SK-N-SH (cell line): ENCODE measurements around the gene PEPD. TPM values are rescaled to one million over a fixed set of nuclear protein-coding genes. Genes with fewer than 3 reads are reported as not detected.

Experiments used
- CTCF ChIA-PET: fragments of 300-600, 350-600 bp; formaldehyde crosslinking; extraction: SDS; loops from one replicate; lab custom pipeline; 2021; lab: Yijun Ruan, JAX
- POLR2A ChIA-PET: fragments of 350-600 bp; sonication (Branson Sonifier 250); formaldehyde crosslinking; extraction: SDS; loops from one replicate; lab custom pipeline; 2020; ENCODE audit warnings: antibody characterized with exemption, inconsistent platforms; lab: Yijun Ruan, JAX
- DNase-seq: peaks from one replicate; pipeline ENCODE4 v3.0.0; 2012
- H2AFZ ChIP-seq: fragments of 200-600 bp; sonication (generic); 2 replicates; pipeline ENCODE4 v1.8.1; 2016; ENCODE audit warnings: antibody characterized with exemption, mild to moderate bottlenecking, low read depth
- H3F3A ChIP-seq: fragments of 200-600 bp; sonication (generic); replicated peaks from 2 replicates; pipeline ENCODE3; 2016; ENCODE audit warnings: antibody characterized with exemption, mild to moderate bottlenecking; ENCODE audit not compliant: insufficient read depth
- H3K27ac ChIP-seq, 2 experiments: fragments of 200-500 bp in 1 of 2; fragments of 200-600 bp in 1 of 2; sonication (Bioruptor generic) in 1 of 2; sonication (generic), shearing (Covaris generic) in 1 of 2; 2 replicates each; pipeline versions ENCODE4 v1.5.1 to v1.6.1; 2014 to 2016; ENCODE audit warnings: low read depth in 2 of 2, inconsistent platforms in 1 of 2, low read length in 1 of 2, mild to moderate bottlenecking in 1 of 2, mixed read lengths in 1 of 2
- H3K27me3 ChIP-seq: fragments of 200-600 bp; sonication (generic), shearing (Covaris generic); 2 replicates; pipeline ENCODE4 v1.6.1; 2016; ENCODE audit warnings: mixed run types; ENCODE audit not compliant: insufficient read depth
- H3K36me3 ChIP-seq, 2 experiments: fragments of 200-500 bp in 1 of 2; fragments of 200-600 bp in 1 of 2; sonication (Bioruptor generic) in 1 of 2; sonication (generic) in 1 of 2; replicated peaks in 1 of 2; 2 replicates each; pipeline versions ENCODE3 to v1.5.1; 2014 to 2016; ENCODE audit warnings: low read length in 1 of 2, mild to moderate bottlenecking in 1 of 2; ENCODE audit not compliant: insufficient read depth in 2 of 2, control insufficient read depth in 1 of 2
- H3K4me1 ChIP-seq, 2 experiments: fragments of 200-500 bp in 1 of 2; fragments of 200-600 bp in 1 of 2; sonication (Bioruptor generic) in 1 of 2; sonication (generic), shearing (Covaris generic) in 1 of 2; 2 replicates each; pipeline versions ENCODE4 v1.5.1 to v1.6.1; 2014 to 2016; ENCODE audit warnings: low read depth in 1 of 2, low read length in 1 of 2, mixed run types in 1 of 2; ENCODE audit not compliant: insufficient read depth in 2 of 2, control insufficient read depth in 1 of 2
- H3K4me2 ChIP-seq: fragments of 200-600 bp; sonication (generic), shearing (Covaris generic); 2 replicates; pipeline ENCODE4 v1.6.1; 2017; ENCODE audit warnings: mixed run types
- H3K4me3 ChIP-seq, 2 experiments: fragments of 200-500 bp in 1 of 2; fragments of 200-600 bp in 1 of 2; sonication (Bioruptor generic) in 1 of 2; sonication (generic), shearing (Covaris generic) in 1 of 2; 2 replicates each; pipeline versions ENCODE4 v1.5.1 to v1.8.1; 2014 to 2016; ENCODE audit warnings: low read depth in 2 of 2, inconsistent platforms in 1 of 2, low read length in 1 of 2, mild to moderate bottlenecking in 1 of 2, mixed read lengths in 1 of 2, moderate library complexity in 1 of 2
- H3K79me2 ChIP-seq: fragments of 200-600 bp; sonication (generic); 2 replicates; pipeline ENCODE4 v1.8.1; 2017; ENCODE audit warnings: mild to moderate bottlenecking; ENCODE audit not compliant: insufficient read depth
- H3K9ac ChIP-seq: fragments of 200-600 bp; sonication (generic); 2 replicates; pipeline ENCODE4 v1.6.1; 2017; ENCODE audit warnings: mixed run types
- H3K9me2 ChIP-seq: fragments of 200-600 bp; sonication (generic); 2 replicates; pipeline ENCODE4 v1.6.1; 2017; ENCODE audit warnings: mixed run types
- H3K9me3 ChIP-seq: fragments of 200-600 bp; sonication (generic); 2 replicates; pipeline ENCODE4 v1.6.1; 2017; ENCODE audit warnings: mixed run types, mild to moderate bottlenecking, moderate library complexity
- H4K20me1 ChIP-seq: fragments of 200-600 bp; sonication (generic); 2 replicates; pipeline ENCODE4 v1.6.1; 2017; ENCODE audit warnings: mild to moderate bottlenecking, mixed run types; ENCODE audit not compliant: insufficient read depth
- ELF1 ChIP-seq: IDR thresholded peaks from 2 replicates; pipeline ENCODE4 v1.4.0; 2012
- EP300 ChIP-seq, 2 experiments: IDR thresholded peaks; 2 replicates each; pipeline versions ENCODE4 v1.4.0 to v1.6.1; 2012; ENCODE audit warnings: borderline replicate concordance in 1 of 2, low read depth in 1 of 2, low read length in 1 of 2
- FOSL2 ChIP-seq: IDR thresholded peaks from 2 replicates; pipeline ENCODE4 v1.4.0; 2012; ENCODE audit warnings: low read depth, mild to moderate bottlenecking, moderate library complexity, borderline replicate concordance
- FOXJ3 ChIP-seq: sonication (generic); formaldehyde crosslinking; IDR thresholded peaks from 2 replicates; pipeline ENCODE4 v1.5.1; 2020; ENCODE audit warnings: mild to moderate bottlenecking, missing genetic modification reagents
- GATA2 ChIP-seq: sonication (generic); formaldehyde crosslinking; IDR thresholded peaks from 2 replicates; pipeline ENCODE4 v1.5.0; 2020; ENCODE audit warnings: mild to moderate bottlenecking, missing genetic modification reagents
- JUND ChIP-seq: IDR thresholded peaks from 2 replicates; pipeline ENCODE4 v1.4.0; 2012
- MXI1 ChIP-seq: IDR thresholded peaks from 2 replicates; pipeline ENCODE4 v1.6.1; 2012; ENCODE audit warnings: mild to moderate bottlenecking, low read depth, low read length, improper control_type of control experiment
- NRF1 ChIP-seq: IDR thresholded peaks from 2 replicates; pipeline ENCODE4 v1.6.1; 2012; ENCODE audit warnings: low read depth, mild to moderate bottlenecking, low read length
- POLR2AphosphoS5 ChIP-seq: IDR thresholded peaks from 2 replicates; pipeline ENCODE4 v1.6.1; 2012; ENCODE audit warnings: low read depth, low read length
- RFX5 ChIP-seq: IDR thresholded peaks from 2 replicates; pipeline ENCODE4 v1.6.1; 2012; ENCODE audit warnings: mild to moderate bottlenecking, improper control_type of control experiment, low read length
- RXRA ChIP-seq: IDR thresholded peaks from 2 replicates; pipeline ENCODE4 v1.4.0; 2012; ENCODE audit warnings: low read depth, mild to moderate bottlenecking, borderline replicate concordance
- SIN3A ChIP-seq: IDR thresholded peaks from 2 replicates; pipeline ENCODE4 v1.6.1; 2012; ENCODE audit warnings: low read depth, mild to moderate bottlenecking, low read length, moderate library complexity, borderline replicate concordance
- SMC3 ChIP-seq: IDR thresholded peaks from 2 replicates; pipeline ENCODE4 v1.6.1; 2012; ENCODE audit warnings: low read depth, low read length, improper control_type of control experiment
- TAF1 ChIP-seq: IDR thresholded peaks from 2 replicates; pipeline ENCODE4 v1.6.1; 2012; ENCODE audit warnings: low read depth, mild to moderate bottlenecking, low read length, moderate library complexity, borderline replicate concordance
- TCF12 ChIP-seq: IDR thresholded peaks from 2 replicates; pipeline ENCODE4 v1.4.0; 2012
- TEAD4 ChIP-seq: IDR thresholded peaks from 2 replicates; pipeline ENCODE4 v1.4.0; 2012; ENCODE audit warnings: mild to moderate bottlenecking, borderline replicate concordance; ENCODE audit not compliant: insufficient read depth
- WGBS: methylation state at CpG from one replicate; pipeline ENCODE4 v1.1.6; 2017; ENCODE audit warnings: low lambda C conversion rate; 5-methylcytosine and 5-hydroxymethylcytosine counted together
- polyA plus RNA-seq, 3 experiments: library from polyadenylated mRNA; depleted of rRNA; stranded (reverse); fragments of >200 nt; gene quantifications; 2 replicates each; pipeline ENCODE4 v1.2.3, GENCODE V29; 2012
- TF ChIP-seq, protein P1 (sequence below): IDR thresholded peaks from 2 replicates; pipeline ENCODE4 v1.4.0; 2012; ENCODE audit warnings: low read depth, borderline replicate concordance
- TF ChIP-seq, protein P2 (sequence below): IDR thresholded peaks from 2 replicates; pipeline ENCODE4 v1.4.0; 2012; ENCODE audit warnings: low read depth, borderline replicate concordance
- TF ChIP-seq, protein P3 (sequence below): IDR thresholded peaks from 2 replicates; pipeline ENCODE4 v1.4.0; 2012; ENCODE audit warnings: low read depth
- TF ChIP-seq, protein P4 (sequence below): fragments of 200-600 bp; sonication (generic); IDR thresholded peaks from 2 replicates; pipeline ENCODE4 v1.6.1; 2017; ENCODE audit warnings: antibody characterized with exemption, mild to moderate bottlenecking, moderate library complexity

Gene PEPD
- polyA plus RNA-seq, 1 of the 3 experiments (the other 2 are of a cell fraction) = 88.9 TPM

DNA sequence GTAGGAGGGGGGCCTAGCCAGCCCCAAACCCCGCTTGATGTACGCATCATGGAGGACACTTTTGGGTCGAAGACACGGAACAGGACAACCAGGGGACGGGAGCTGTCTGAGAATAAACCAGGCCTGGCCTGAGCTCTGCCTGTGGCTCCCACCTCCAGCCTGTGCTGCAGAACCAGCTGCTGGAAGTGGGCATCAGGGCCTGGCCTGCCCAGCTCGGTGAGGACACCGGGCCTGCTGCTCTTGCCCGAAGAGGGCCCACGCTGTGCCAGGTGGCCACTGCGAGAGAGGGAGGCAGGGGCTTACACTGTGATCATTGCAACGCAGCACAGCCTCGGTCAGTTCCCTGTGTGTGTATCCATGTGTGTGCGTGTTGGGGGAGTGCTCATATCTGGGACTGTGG is 113.5 kb downstream of the PEPD start (continued):
- TF ChIP-seq, protein P1, sequence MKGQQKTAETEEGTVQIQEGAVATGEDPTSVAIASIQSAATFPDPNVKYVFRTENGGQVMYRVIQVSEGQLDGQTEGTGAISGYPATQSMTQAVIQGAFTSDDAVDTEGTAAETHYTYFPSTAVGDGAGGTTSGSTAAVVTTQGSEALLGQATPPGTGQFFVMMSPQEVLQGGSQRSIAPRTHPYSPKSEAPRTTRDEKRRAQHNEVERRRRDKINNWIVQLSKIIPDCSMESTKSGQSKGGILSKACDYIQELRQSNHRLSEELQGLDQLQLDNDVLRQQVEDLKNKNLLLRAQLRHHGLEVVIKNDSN = no peak
- TF ChIP-seq, all 33 proteins: peak for 0

DNA sequence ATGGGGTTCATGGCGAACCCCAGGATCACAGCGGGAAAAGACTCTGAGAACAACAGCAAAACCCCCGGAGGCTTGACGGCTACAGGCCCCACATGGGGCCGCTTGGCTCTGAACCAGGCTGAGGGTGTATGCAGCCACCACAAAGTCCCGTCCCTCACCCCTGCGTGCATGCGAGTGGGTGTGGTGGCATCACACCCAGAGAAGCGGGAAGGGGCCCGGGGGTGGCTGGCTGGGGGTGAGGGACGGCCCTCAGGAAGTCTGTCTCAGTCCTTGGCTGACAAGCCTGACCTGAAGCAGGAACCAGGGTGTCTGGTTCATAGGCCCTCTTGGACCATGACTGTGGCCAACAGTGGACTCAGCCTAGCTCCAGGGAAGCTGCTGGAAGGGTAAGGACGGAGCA is 113.9 kb downstream of the PEPD start:
- Histone ChIP-seq H3K27ac (no peak overlapping the region), H3K4me3 (no peak overlapping the region), H3K4me2 (no peak overlapping the region), H3K4me1 (peaks cover 0 to 28% of the 10 kb centered on the region in 2 experiments; a peak in 1 of 4 replicates), H3K27me3 (no peaks in the 10 kb centered on the region), H3K79me2 (no peaks in the 10 kb centered on the region), H3K9me2 (no peaks in the 10 kb centered on the region), H3K9ac (no peak overlapping the region), H3F3A (no peaks in the 10 kb centered on the region), H2AFZ (no peak overlapping the region), H3K36me3 (no peaks in the 10 kb centered on the region), H4K20me1 (no peaks in the 10 kb centered on the region), H3K9me3 (no peaks in the 10 kb centered on the region)
- TF ChIP-seq MXI1 (no peak), TCF12 (no peak), POLR2AphosphoS5 (no peak), ELF1 (no peak), JUND (no peak), FOXJ3 (CRISPR knock-in tag) (no peak), FOSL2 (no peak), SMC3 (no peak), TAF1 (no peak), RFX5 (no peak), RXRA (no peak), SIN3A (no peak)
- CTCF ChIA-PET = interaction anchor here (0.8 to 22.5 kb wide), 13 partner anchors 11 to 370 kb away, joined by 3 to 511 read pairs (median 15); partner anchors contain the start of gene CEBPA
- POLR2A ChIA-PET = interaction anchor here (0.6 kb wide), 1 partner anchor 97 kb away, joined by 3 read pairs; no protein-coding TSS in a partner anchor
- DNase-seq = peak; percentile 30
- WGBS = 89% methylated on average over 12 of the region's 12 CpGs

DNA sequence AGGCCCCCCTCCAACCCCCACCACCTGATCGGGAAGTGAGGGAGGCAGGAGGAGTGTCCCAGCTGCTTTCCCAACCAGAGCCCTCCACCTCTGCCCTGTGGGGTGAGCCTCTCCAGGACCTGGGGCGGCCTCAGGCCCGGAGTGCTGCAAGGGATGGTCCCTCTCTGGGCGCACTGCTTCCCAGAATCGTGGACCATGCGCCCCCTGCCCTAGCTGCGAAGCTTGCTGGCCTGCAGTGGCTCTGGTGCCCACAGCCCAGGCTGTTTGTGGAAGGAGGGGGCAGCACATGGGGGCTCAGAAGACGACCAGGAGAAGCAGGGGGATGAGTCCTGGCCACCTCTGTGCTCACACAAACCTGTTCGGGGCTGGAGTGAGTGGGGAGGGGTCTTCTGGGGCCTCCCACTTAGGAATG is 114.4 kb downstream of the PEPD start:
- 36% methylated on average over 8 of the region's 9 CpGs for WGBS
- Histone ChIP-seq H4K20me1 (no peaks in the 10 kb centered on the region), H3K4me3 (no peak overlapping the region), H3K27me3 (no peaks in the 10 kb centered on the region), H3K36me3 (no peaks in the 10 kb centered on the region), H3K9me3 (no peaks in the 10 kb centered on the region), H3K9ac (no peak overlapping the region)
- POLR2A ChIA-PET = no interaction called here
- TF ChIP-seq NRF1 = no peak
- TF ChIP-seq, protein P2, sequence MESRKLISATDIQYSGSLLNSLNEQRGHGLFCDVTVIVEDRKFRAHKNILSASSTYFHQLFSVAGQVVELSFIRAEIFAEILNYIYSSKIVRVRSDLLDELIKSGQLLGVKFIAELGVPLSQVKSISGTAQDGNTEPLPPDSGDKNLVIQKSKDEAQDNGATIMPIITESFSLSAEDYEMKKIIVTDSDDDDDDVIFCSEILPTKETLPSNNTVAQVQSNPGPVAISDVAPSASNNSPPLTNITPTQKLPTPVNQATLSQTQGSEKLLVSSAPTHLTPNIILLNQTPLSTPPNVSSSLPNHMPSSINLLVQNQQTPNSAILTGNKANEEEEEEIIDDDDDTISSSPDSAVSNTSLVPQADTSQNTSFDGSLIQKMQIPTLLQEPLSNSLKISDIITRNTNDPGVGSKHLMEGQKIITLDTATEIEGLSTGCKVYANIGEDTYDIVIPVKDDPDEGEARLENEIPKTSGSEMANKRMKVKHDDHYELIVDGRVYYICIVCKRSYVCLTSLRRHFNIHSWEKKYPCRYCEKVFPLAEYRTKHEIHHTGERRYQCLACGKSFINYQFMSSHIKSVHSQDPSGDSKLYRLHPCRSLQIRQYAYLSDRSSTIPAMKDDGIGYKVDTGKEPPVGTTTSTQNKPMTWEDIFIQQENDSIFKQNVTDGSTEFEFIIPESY = no peak
- TF ChIP-seq MXI1 = no peak
- TF ChIP-seq EP300 (IDR thresholded peaks at IDR 0.05; ENCODE audit: borderline replicate concordance in 1 of 2, low read depth in 1 of 2, low read length in 1 of 2) = no peak
- TF ChIP-seq JUND = no peak
- TF ChIP-seq SIN3A = no peak
- TF ChIP-seq TEAD4 = no peak
- TF ChIP-seq, protein P3, sequence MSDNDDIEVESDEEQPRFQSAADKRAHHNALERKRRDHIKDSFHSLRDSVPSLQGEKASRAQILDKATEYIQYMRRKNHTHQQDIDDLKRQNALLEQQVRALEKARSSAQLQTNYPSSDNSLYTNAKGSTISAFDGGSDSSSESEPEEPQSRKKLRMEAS = no peak
- TF ChIP-seq, protein P4, sequence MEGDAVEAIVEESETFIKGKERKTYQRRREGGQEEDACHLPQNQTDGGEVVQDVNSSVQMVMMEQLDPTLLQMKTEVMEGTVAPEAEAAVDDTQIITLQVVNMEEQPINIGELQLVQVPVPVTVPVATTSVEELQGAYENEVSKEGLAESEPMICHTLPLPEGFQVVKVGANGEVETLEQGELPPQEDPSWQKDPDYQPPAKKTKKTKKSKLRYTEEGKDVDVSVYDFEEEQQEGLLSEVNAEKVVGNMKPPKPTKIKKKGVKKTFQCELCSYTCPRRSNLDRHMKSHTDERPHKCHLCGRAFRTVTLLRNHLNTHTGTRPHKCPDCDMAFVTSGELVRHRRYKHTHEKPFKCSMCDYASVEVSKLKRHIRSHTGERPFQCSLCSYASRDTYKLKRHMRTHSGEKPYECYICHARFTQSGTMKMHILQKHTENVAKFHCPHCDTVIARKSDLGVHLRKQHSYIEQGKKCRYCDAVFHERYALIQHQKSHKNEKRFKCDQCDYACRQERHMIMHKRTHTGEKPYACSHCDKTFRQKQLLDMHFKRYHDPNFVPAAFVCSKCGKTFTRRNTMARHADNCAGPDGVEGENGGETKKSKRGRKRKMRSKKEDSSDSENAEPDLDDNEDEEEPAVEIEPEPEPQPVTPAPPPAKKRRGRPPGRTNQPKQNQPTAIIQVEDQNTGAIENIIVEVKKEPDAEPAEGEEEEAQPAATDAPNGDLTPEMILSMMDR = no peak
- no peak for TF ChIP-seq GATA2 (CRISPR knock-in tag)
- TF ChIP-seq, all 33 proteins: peak for 0
- Histone ChIP-seq H3K4me1 (peaks cover 0 to 28% of the 10 kb centered on the region in 2 experiments; a peak in 1 of 4 replicates), H2AFZ (no peak overlapping the region), H3K27ac (no peak overlapping the region), H3K9me2 (no peaks in the 10 kb centered on the region), H3K79me2 (no peaks in the 10 kb centered on the region), H3K4me2 (no peak overlapping the region), H3F3A (no peaks in the 10 kb centered on the region)
- CTCF ChIA-PET = interaction anchor here (0.6 to 22.5 kb wide), 59 partner anchors 12 to 780 kb away, joined by 3 to 511 read pairs (median 4); partner anchors contain the start of genes CEBPA, CEP89 and FAAP24
- DNase-seq = no peak
